GM12874 (cell line): Measurements from ENCODE around the gene TRIO.

Experiments
- TF ChIP-seq, protein P1 (sequence below): IDR thresholded peaks from 2 replicates; pipeline ENCODE4 v1.5.1; 2011; ENCODE audit warnings: low read depth, mild to moderate bottlenecking, control low read depth, low read length, moderate library complexity; ENCODE audit not compliant: insufficient read depth

The TRIO gene

DNA sequence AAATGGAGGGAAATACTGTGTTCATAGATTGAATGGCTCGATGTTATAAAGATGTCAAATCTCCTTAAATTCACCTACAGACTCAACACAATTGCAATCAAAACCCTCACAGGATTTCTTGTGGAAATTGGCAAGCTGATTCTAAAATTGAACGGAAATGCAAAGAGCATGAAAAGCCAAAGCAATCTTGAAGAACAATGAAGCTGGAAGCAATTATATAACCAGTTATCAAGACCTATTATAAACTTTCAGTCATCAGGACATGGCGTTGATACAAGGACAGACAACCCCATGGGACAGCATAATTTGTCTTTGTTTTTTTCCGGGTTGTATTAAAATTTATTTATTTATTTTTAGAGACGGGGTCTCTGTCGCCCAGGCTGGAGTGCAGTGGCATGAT lies 385.0 kb downstream of the TRIO start:
- TF ChIP-seq, protein P1, sequence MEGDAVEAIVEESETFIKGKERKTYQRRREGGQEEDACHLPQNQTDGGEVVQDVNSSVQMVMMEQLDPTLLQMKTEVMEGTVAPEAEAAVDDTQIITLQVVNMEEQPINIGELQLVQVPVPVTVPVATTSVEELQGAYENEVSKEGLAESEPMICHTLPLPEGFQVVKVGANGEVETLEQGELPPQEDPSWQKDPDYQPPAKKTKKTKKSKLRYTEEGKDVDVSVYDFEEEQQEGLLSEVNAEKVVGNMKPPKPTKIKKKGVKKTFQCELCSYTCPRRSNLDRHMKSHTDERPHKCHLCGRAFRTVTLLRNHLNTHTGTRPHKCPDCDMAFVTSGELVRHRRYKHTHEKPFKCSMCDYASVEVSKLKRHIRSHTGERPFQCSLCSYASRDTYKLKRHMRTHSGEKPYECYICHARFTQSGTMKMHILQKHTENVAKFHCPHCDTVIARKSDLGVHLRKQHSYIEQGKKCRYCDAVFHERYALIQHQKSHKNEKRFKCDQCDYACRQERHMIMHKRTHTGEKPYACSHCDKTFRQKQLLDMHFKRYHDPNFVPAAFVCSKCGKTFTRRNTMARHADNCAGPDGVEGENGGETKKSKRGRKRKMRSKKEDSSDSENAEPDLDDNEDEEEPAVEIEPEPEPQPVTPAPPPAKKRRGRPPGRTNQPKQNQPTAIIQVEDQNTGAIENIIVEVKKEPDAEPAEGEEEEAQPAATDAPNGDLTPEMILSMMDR = no peak

- TF ChIP-seq, protein P1 = no peak
These were observed 385.8 kb downstream of the TRIO start for GRCh38 chr5:14528926-14529325.

DNA sequence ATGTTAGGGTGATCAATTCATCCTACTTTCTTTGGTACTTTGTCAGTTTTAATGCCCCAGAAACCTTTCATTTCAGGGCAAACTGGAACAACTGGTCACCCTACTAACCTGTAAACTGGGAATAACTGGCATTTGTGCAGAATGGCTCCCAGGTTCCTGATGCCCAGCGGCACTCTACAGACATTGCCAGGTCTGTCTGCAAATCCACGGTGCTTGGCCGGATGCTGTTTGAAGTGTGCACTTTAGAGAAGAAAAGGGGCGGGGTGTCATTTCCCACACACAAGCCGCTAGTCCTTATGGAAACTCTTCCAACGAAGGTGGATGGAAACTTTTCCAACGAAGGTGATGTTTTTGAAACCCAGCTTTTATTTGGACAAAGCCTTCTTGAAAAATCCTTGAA lies 388.5 kb downstream of the TRIO start:
- TF ChIP-seq, protein P1 = no peak

DNA sequence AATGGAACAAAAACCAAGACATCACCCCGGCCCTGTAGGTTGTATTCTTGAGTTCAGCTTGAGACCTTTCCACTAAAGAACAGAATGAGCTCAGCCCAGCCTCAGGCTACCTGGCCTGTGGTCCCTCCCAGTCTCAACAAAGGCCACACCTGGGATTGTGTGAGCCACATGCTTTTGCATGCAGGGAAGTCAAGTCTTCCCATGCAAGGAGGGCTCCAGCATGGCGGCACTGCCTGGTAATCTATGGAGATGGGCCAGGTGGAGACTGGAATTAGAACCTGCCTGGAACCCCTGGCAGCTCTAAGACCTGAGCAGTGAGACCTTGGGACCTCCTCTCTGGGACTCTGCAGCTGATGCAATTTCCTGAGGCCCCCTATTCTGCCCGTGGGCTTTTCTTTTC lies 389.0 kb downstream of the TRIO start:
- TF ChIP-seq, protein P1 = no peak

GRCh38 chr5:14534773-14535172 lies 391.6 kb downstream of the TRIO start:
- TF ChIP-seq, protein P1 = no peak

DNA sequence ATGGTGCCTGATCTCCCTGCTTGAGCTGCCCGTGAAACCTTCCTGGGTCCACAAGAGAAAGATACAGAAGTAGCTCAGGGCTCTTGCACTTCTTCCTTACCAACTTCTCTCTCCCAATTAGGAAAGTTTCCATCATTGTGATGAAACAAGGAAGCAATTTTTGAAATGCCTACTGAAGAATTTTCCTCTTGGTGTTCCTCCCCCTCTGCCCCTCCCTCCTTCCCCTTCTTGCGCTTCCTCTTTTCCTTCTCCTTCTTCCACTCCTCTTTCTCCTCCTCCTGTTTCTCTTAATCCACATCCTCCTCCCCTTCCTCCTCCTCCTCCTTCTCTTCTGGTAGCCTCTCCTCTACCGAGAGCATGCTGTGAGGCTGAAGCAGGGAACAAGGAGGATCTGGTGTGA lies 402.2 kb downstream of the TRIO start:
- TF ChIP-seq, protein P1 = no peak

GRCh38 chr5:14545862-14546261 lies 402.7 kb downstream of the TRIO start:
- TF ChIP-seq, protein P1 = no peak

DNA sequence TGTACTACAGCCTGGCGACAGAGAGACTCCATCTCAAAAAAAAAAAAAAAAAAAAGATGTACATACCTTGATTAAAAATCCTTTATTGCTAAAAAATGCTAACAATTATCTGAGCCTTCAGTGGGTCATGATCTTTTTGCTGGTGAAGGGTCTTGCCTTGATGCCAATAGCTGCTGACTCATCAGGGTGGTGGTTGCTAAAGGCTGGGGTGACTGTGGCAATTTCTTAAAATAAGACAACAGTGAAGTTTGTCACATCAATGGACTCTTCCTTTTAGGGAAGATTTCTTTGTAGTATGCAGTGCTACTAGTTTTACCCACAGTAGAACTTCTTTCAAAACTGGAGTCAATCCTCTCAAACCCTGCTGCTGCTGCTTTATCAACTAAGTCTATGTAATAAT lies 404.5 kb downstream of the TRIO start:
- TF ChIP-seq, protein P1 = no peak
